ENCODE results near the gene GPX4. TPM values are rescaled to one million over a fixed set of nuclear protein-coding genes. Genes with fewer than 3 reads are reported as not detected.

The GPX4 gene
- total and polyA plus RNA-seq, 2 of the 13 experiments (the other 11 are each of a cell fraction or from before 2014, with no cell fraction given): 535 to 613 TPM

DNA sequence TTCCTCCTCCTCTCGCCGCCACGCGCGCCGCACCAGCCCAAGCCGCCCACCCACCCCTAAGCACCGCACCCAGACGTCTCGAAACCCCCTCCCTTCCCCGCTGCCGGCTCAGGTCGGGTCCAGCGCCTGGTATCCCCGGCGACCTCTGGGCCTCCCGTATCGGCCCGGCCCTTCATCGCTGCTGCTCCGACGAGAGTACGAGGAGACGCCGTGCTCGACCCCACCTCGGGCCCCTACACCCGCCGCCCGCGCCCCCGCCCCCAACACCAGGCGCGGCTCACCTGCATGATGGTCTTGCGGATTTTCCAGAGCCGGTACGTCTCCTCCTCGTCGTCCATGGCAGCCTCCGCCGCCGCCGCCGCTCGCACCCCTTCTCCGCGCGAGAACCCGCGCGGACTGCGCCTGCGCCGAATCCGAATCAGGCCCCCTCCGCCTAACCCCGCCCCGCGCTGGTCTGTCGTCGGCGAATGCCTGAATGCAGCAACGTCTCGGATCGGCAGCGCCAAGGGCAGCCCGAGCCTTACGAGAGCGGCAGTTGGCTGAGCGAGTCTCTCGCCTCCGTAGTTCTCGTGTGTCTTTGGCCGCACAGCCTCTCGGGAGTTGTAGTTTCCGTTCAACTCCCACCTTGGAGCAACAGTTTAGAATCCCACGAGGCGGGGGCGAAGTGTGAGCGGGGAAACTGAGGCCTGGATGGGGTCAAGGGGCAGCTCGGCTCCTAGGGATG lies 8.7 kb upstream of the GPX4 start, which contains the start of gene POLR2E (continued):
- TF ChIP-seq, protein P1, sequence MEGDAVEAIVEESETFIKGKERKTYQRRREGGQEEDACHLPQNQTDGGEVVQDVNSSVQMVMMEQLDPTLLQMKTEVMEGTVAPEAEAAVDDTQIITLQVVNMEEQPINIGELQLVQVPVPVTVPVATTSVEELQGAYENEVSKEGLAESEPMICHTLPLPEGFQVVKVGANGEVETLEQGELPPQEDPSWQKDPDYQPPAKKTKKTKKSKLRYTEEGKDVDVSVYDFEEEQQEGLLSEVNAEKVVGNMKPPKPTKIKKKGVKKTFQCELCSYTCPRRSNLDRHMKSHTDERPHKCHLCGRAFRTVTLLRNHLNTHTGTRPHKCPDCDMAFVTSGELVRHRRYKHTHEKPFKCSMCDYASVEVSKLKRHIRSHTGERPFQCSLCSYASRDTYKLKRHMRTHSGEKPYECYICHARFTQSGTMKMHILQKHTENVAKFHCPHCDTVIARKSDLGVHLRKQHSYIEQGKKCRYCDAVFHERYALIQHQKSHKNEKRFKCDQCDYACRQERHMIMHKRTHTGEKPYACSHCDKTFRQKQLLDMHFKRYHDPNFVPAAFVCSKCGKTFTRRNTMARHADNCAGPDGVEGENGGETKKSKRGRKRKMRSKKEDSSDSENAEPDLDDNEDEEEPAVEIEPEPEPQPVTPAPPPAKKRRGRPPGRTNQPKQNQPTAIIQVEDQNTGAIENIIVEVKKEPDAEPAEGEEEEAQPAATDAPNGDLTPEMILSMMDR (CRISPR knock-in tag; IDR thresholded peaks at IDR 0.05): no peak
- TF ChIP-seq SNAPC2 (CRISPR knock-in tag; IDR thresholded peaks at IDR 0.05): peak; percentile 58; the same call in 1 of the 2 replicates
- TF ChIP-seq EEA1 (CRISPR knock-in tag; IDR thresholded peaks at IDR 0.05; ENCODE audit: borderline replicate concordance): no peak; the same call in 1 of the 2 replicates
- no peak for TF ChIP-seq KDM1A (CRISPR knock-in tag; IDR thresholded peaks at IDR 0.05)
- TF ChIP-seq, protein P2, sequence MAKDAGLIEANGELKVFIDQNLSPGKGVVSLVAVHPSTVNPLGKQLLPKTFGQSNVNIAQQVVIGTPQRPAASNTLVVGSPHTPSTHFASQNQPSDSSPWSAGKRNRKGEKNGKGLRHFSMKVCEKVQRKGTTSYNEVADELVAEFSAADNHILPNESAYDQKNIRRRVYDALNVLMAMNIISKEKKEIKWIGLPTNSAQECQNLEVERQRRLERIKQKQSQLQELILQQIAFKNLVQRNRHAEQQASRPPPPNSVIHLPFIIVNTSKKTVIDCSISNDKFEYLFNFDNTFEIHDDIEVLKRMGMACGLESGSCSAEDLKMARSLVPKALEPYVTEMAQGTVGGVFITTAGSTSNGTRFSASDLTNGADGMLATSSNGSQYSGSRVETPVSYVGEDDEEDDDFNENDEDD (CRISPR knock-in tag; IDR thresholded peaks at IDR 0.05; ENCODE audit: borderline replicate concordance): peak; percentile 47; the same call in 1 of the 2 replicates
- TF ChIP-seq NFE2L1 (CRISPR knock-in tag; IDR thresholded peaks at IDR 0.05; ENCODE audit: borderline replicate concordance): no peak
- no peak for TF ChIP-seq ZNF652 (CRISPR knock-in tag; IDR thresholded peaks at IDR 0.05; ENCODE audit: borderline replicate concordance, low read depth)
- no peak for TF ChIP-seq PCBP2 (optimal IDR thresholded peaks at IDR 0.05; ENCODE audit: low read depth, low read length, poor library complexity, severe bottlenecking)
- TF ChIP-seq, protein P3, sequence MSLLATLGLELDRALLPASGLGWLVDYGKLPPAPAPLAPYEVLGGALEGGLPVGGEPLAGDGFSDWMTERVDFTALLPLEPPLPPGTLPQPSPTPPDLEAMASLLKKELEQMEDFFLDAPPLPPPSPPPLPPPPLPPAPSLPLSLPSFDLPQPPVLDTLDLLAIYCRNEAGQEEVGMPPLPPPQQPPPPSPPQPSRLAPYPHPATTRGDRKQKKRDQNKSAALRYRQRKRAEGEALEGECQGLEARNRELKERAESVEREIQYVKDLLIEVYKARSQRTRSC (CRISPR knock-in tag; IDR thresholded peaks at IDR 0.05; ENCODE audit: low read depth): no peak
- TF ChIP-seq ZNF891 (CRISPR knock-in tag; IDR thresholded peaks at IDR 0.05): no peak
- TF ChIP-seq HES4 (CRISPR knock-in tag; IDR thresholded peaks at IDR 0.05; ENCODE audit: borderline replicate concordance): no peak
- TF ChIP-seq, protein P4, sequence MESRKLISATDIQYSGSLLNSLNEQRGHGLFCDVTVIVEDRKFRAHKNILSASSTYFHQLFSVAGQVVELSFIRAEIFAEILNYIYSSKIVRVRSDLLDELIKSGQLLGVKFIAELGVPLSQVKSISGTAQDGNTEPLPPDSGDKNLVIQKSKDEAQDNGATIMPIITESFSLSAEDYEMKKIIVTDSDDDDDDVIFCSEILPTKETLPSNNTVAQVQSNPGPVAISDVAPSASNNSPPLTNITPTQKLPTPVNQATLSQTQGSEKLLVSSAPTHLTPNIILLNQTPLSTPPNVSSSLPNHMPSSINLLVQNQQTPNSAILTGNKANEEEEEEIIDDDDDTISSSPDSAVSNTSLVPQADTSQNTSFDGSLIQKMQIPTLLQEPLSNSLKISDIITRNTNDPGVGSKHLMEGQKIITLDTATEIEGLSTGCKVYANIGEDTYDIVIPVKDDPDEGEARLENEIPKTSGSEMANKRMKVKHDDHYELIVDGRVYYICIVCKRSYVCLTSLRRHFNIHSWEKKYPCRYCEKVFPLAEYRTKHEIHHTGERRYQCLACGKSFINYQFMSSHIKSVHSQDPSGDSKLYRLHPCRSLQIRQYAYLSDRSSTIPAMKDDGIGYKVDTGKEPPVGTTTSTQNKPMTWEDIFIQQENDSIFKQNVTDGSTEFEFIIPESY (CRISPR knock-in tag; IDR thresholded peaks at IDR 0.05): peak; percentile 41; the same call in 1 of the 2 replicates
- TF ChIP-seq, protein P5, sequence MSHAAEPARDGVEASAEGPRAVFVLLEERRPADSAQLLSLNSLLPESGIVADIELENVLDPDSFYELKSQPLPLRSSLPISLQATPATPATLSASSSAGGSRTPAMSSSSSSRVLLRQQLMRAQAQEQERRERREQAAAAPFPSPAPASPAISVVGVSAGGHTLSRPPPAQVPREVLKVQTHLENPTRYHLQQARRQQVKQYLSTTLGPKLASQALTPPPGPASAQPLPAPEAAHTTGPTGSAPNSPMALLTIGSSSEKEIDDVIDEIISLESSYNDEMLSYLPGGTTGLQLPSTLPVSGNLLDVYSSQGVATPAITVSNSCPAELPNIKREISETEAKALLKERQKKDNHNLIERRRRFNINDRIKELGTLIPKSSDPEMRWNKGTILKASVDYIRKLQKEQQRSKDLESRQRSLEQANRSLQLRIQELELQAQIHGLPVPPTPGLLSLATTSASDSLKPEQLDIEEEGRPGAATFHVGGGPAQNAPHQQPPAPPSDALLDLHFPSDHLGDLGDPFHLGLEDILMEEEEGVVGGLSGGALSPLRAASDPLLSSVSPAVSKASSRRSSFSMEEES (CRISPR knock-in tag; IDR thresholded peaks at IDR 0.05): peak; percentile 36; the same call in 1 of the 2 replicates
- no peak for TF ChIP-seq CENPX (CRISPR knock-in tag; IDR thresholded peaks at IDR 0.05)
- TF ChIP-seq, protein P6, sequence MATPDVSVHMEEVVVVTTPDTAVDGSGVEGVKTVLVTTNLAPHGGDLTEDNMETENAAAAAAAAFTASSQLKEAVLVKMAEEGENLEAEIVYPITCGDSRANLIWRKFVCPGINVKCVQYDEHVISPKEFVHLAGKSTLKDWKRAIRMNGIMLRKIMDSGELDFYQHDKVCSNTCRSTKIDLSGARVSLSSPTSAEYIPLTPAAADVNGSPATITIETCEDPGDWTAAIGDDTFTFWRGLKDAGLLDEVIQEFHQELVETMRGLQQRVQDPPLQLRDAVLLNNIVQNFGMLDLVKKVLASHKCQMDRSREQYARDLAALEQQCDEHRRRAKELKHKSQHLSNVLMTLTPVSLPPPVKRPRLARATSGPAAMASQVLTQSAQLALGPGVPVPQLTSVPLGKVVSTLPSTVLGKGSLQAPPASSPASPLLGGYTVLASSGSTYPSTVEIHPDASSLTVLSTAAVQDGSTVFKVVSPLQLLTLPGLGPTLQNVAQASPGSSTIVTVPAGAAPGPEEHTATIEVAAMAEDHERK (CRISPR knock-in tag; IDR thresholded peaks at IDR 0.05; ENCODE audit: low read depth): no peak
- TF ChIP-seq GATA4 (IDR thresholded peaks at IDR 0.05; ENCODE audit: borderline replicate concordance, low read depth): no peak
- TF ChIP-seq ZNF572 (CRISPR knock-in tag; IDR thresholded peaks at IDR 0.05): no peak
- TF ChIP-seq TARDBP (CRISPR knock-in tag; IDR thresholded peaks at IDR 0.05): peak; percentile 80; the same call in 1 of the 2 replicates
